ENCODE measurements around the gene TMEM127.

The TMEM127 gene

GRCh38 chr2:96251721-96252292, 14.0 kb downstream of the TMEM127 start:
- H3K9ac ChIP-seq (ENCODE audit: low read length): no peak overlapping the region
- no peak overlapping the region for H3K4me3 ChIP-seq (ENCODE audit: low read depth, low read length)
- no peak overlapping the region for H3K27ac ChIP-seq (ENCODE audit: low read depth, low read length)
- peaks cover 4% of the 10 kb centered on the region; the same call in 1 of the 2 replicates for H3K4me1 ChIP-seq (ENCODE audit: control insufficient read depth, insufficient read depth, low read length)
- H3K9me3 ChIP-seq (ENCODE audit: control insufficient read depth, insufficient read depth, low read depth, low read length): no peaks in the 10 kb centered on the region
- peaks cover 42% of the 10 kb centered on the region for H3K36me3 ChIP-seq (ENCODE audit: control insufficient read depth, insufficient read depth, low read length)
- no peaks in the 10 kb centered on the region for H3K27me3 ChIP-seq (ENCODE audit: control insufficient read depth, insufficient read depth, low read length)

- peaks cover 36% of the 10 kb centered on the region for H3K36me3 ChIP-seq (ENCODE audit: control insufficient read depth, insufficient read depth, low read length)
- H3K27ac ChIP-seq (ENCODE audit: low read depth, low read length): no peak overlapping the region
- no peak overlapping the region for H3K4me3 ChIP-seq (ENCODE audit: low read depth, low read length)
- peaks cover 4% of the 10 kb centered on the region; the same call in 1 of the 2 replicates for H3K4me1 ChIP-seq (ENCODE audit: control insufficient read depth, insufficient read depth, low read length)
- no peaks in the 10 kb centered on the region for H3K9me3 ChIP-seq (ENCODE audit: control insufficient read depth, insufficient read depth, low read depth, low read length)
- no peaks in the 10 kb centered on the region for H3K27me3 ChIP-seq (ENCODE audit: control insufficient read depth, insufficient read depth, low read length)
- H3K9ac ChIP-seq (ENCODE audit: low read length): no peak overlapping the region
These were observed 15.6 kb downstream of the TMEM127 start for GRCh38 chr2:96250188-96250587.

DNA sequence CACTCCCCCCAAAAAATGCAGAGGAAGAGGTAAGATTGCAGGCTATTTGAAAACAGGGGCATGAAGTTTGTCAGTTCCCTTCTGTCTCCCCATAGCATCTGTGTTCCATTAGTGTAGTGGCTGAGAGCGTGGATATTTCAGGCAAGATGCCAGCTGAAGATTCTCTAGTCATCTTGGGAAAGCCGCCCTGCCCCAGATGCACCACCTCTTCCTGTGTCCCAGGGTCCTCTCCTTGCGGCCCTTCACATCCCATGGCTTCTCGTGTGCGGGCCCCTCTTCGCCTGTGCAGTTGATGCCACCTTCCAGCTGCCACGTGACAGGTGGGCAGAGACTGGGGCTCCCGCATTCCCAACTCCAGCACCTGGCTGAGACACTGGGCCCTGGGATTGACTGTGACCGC, 16.1 kb downstream of the TMEM127 start:
- H3K36me3 ChIP-seq (ENCODE audit: control insufficient read depth, insufficient read depth, low read length): peaks cover 30% of the 10 kb centered on the region
- peaks cover 4% of the 10 kb centered on the region; the same call in 1 of the 2 replicates for H3K4me1 ChIP-seq (ENCODE audit: control insufficient read depth, insufficient read depth, low read length)
- H3K27me3 ChIP-seq (ENCODE audit: control insufficient read depth, insufficient read depth, low read length): no peaks in the 10 kb centered on the region
- H3K4me3 ChIP-seq (ENCODE audit: low read depth, low read length): no peak overlapping the region
- no peak overlapping the region for H3K27ac ChIP-seq (ENCODE audit: low read depth, low read length)
- no peak overlapping the region for H3K9ac ChIP-seq (ENCODE audit: low read length)
- no peaks in the 10 kb centered on the region for H3K9me3 ChIP-seq (ENCODE audit: control insufficient read depth, insufficient read depth, low read depth, low read length)

DNA sequence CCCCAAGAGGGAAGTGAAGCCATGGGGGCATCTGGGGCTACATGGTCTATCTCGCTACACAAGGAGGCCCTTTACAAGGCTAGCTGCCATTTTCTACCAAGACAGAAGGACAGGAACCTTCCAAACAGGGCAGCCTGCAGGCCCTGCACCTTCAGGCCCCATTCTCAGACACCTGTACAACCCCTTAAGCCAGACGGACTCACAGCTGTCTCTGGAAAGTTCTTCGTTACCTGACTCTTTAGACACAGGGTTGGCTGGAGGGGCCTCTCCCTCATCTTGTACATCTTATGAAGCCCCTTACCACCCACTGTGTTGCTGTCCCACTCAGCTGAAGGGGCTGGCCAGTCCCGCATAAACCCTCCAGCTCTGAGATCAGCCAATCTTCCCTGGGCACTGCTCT, 17.2 kb downstream of the TMEM127 start:
- no peaks in the 10 kb centered on the region for H3K27me3 ChIP-seq (ENCODE audit: control insufficient read depth, insufficient read depth, low read length)
- H3K9me3 ChIP-seq (ENCODE audit: control insufficient read depth, insufficient read depth, low read depth, low read length): no peaks in the 10 kb centered on the region
- no peak overlapping the region for H3K27ac ChIP-seq (ENCODE audit: low read depth, low read length)
- H3K4me1 ChIP-seq (ENCODE audit: control insufficient read depth, insufficient read depth, low read length): peaks cover 4% of the 10 kb centered on the region; the same call in 1 of the 2 replicates
- no peak overlapping the region for H3K4me3 ChIP-seq (ENCODE audit: low read depth, low read length)
- peaks cover 20% of the 10 kb centered on the region for H3K36me3 ChIP-seq (ENCODE audit: control insufficient read depth, insufficient read depth, low read length)
- H3K9ac ChIP-seq (ENCODE audit: low read length): no peak overlapping the region

GRCh38 chr2:96247896-96248295, 17.9 kb downstream of the TMEM127 start:
- Histone ChIP-seq H3K4me1 (ENCODE audit: control insufficient read depth, insufficient read depth, low read length) (peaks cover 4% of the 10 kb centered on the region; the same call in 1 of the 2 replicates), H3K4me3 (ENCODE audit: low read depth, low read length) (no peak overlapping the region), H3K27me3 (ENCODE audit: control insufficient read depth, insufficient read depth, low read length) (no peaks in the 10 kb centered on the region), H3K9me3 (ENCODE audit: control insufficient read depth, insufficient read depth, low read depth, low read length) (no peaks in the 10 kb centered on the region), H3K36me3 (ENCODE audit: control insufficient read depth, insufficient read depth, low read length) (peaks cover 13% of the 10 kb centered on the region), H3K9ac (ENCODE audit: low read length) (no peak overlapping the region), H3K27ac (ENCODE audit: low read depth, low read length) (no peak overlapping the region)

DNA sequence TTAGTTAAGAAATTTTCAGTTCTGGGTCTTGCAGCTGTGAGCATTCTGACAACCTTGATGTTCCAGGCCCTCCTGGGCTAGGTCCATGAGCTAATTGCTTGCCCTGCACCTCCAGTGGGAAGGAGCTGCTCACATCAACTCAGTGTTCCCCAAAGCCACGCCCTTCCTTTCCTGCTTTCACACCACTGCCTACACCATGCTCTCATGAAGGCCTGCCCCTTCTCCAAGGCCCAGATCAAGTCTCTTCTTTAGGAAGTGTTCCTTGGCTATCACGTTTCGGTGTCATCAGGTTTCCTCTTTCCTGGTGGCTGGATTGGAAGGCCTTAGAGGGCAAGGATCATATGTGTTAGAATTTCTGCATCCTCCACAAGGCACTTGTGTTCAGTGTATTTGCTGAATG, 18.8 kb downstream of the TMEM127 start:
- Histone ChIP-seq H3K4me3 (ENCODE audit: low read depth, low read length) (no peak overlapping the region), H3K36me3 (ENCODE audit: control insufficient read depth, insufficient read depth, low read length) (peaks cover 4% of the 10 kb centered on the region), H3K9ac (ENCODE audit: low read length) (no peak overlapping the region), H3K4me1 (ENCODE audit: control insufficient read depth, insufficient read depth, low read length) (peaks cover 3% of the 10 kb centered on the region; the same call in 1 of the 2 replicates), H3K9me3 (ENCODE audit: control insufficient read depth, insufficient read depth, low read depth, low read length) (no peaks in the 10 kb centered on the region), H3K27me3 (ENCODE audit: control insufficient read depth, insufficient read depth, low read length) (no peaks in the 10 kb centered on the region), H3K27ac (ENCODE audit: low read depth, low read length) (no peak overlapping the region)

- H3K36me3 ChIP-seq (ENCODE audit: control insufficient read depth, insufficient read depth, low read length): no peaks in the 10 kb centered on the region
- H3K4me3 ChIP-seq (ENCODE audit: low read depth, low read length): no peak overlapping the region
- H3K9ac ChIP-seq (ENCODE audit: low read length): no peak overlapping the region
- no peaks in the 10 kb centered on the region for H3K4me1 ChIP-seq (ENCODE audit: control insufficient read depth, insufficient read depth, low read length)
- no peak overlapping the region for H3K27ac ChIP-seq (ENCODE audit: low read depth, low read length)
- H3K27me3 ChIP-seq (ENCODE audit: control insufficient read depth, insufficient read depth, low read length): no peaks in the 10 kb centered on the region
- H3K9me3 ChIP-seq (ENCODE audit: control insufficient read depth, insufficient read depth, low read depth, low read length): no peaks in the 10 kb centered on the region
These were observed 20.0 kb downstream of the TMEM127 start for GRCh38 chr2:96245609-96246390.

GRCh38 chr2:96243843-96244242, 22.0 kb downstream of the TMEM127 start:
- no peaks in the 10 kb centered on the region for H3K4me1 ChIP-seq (ENCODE audit: control insufficient read depth, insufficient read depth, low read length)
- no peak overlapping the region for H3K9ac ChIP-seq (ENCODE audit: low read length)
- H3K4me3 ChIP-seq (ENCODE audit: low read depth, low read length): no peak overlapping the region
- H3K9me3 ChIP-seq (ENCODE audit: control insufficient read depth, insufficient read depth, low read depth, low read length): no peaks in the 10 kb centered on the region
- no peaks in the 10 kb centered on the region for H3K27me3 ChIP-seq (ENCODE audit: control insufficient read depth, insufficient read depth, low read length)
- H3K27ac ChIP-seq (ENCODE audit: low read depth, low read length): no peak overlapping the region
- H3K36me3 ChIP-seq (ENCODE audit: control insufficient read depth, insufficient read depth, low read length): no peaks in the 10 kb centered on the region

- no peak overlapping the region for H3K4me3 ChIP-seq (ENCODE audit: low read depth, low read length)
- H3K4me1 ChIP-seq (ENCODE audit: control insufficient read depth, insufficient read depth, low read length): no peaks in the 10 kb centered on the region
- H3K27me3 ChIP-seq (ENCODE audit: control insufficient read depth, insufficient read depth, low read length): no peaks in the 10 kb centered on the region
- H3K27ac ChIP-seq (ENCODE audit: low read depth, low read length): no peak overlapping the region
- H3K36me3 ChIP-seq (ENCODE audit: control insufficient read depth, insufficient read depth, low read length): no peaks in the 10 kb centered on the region
- H3K9me3 ChIP-seq (ENCODE audit: control insufficient read depth, insufficient read depth, low read depth, low read length): no peaks in the 10 kb centered on the region
- H3K9ac ChIP-seq (ENCODE audit: low read length): no peak overlapping the region
These were observed 23.7 kb downstream of the TMEM127 start for GRCh38 chr2:96241900-96242611.

DNA sequence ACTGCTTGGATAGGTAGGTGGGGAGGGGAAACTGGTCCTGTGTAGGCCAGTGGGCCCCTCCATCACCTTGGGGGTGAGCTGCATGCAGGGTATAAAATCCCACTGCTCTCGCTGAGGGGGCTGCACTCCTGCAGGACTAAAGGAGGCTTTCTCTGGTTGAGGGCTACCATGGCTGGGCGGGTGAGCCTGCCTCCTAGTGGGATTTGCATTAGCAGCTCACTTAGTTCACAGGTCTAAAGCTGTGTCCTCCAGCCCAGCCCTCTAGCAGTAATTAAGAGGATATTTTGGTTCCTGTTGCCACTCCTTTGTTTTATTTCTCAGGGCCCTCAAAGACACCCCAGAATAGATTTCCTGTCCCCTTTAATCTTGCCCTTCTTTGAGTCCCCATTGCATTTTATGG, 24.6 kb downstream of the TMEM127 start:
- Histone ChIP-seq H3K36me3 (ENCODE audit: control insufficient read depth, insufficient read depth, low read length) (no peaks in the 10 kb centered on the region), H3K4me3 (ENCODE audit: low read depth, low read length) (no peak overlapping the region), H3K9ac (ENCODE audit: low read length) (no peak overlapping the region), H3K27me3 (ENCODE audit: control insufficient read depth, insufficient read depth, low read length) (no peaks in the 10 kb centered on the region), H3K27ac (ENCODE audit: low read depth, low read length) (no peak overlapping the region), H3K9me3 (ENCODE audit: control insufficient read depth, insufficient read depth, low read depth, low read length) (no peaks in the 10 kb centered on the region), H3K4me1 (ENCODE audit: control insufficient read depth, insufficient read depth, low read length) (no peaks in the 10 kb centered on the region)

Data from HUES6 (cell line).